IMR-90 (cell line): ENCODE data around the gene STRA8. TPM values are rescaled to one million over a fixed set of nuclear protein-coding genes. Genes with fewer than 3 reads are reported as not detected.
A peak's percentile ranks its signal among the peaks of the same experiment; 100 is the strongest.

ENCODE experiments used
- ATAC-seq: fragments of 200-7000 bp; cut with Tn5 transposase; 2 replicates; pipeline ENCODE4 v1.9.1; 2020; ENCODE audit warnings: low read depth, mild to moderate bottlenecking, moderate library complexity
- BruUV-seq: library from RNA; stranded (reverse); fragments of 400-500 nt; replicated peaks from 2 replicates; lab custom pipeline; 2021; lab: Mats Ljungman, UMichigan
- CTCF ChIA-PET: fragments of 300-600 bp; formaldehyde crosslinking; extraction: SDS; loops from one replicate; lab custom pipeline; 2021; ENCODE audit warnings: antibody characterized with exemption; lab: Yijun Ruan, JAX
- POLR2A ChIA-PET: fragments of 300-600 bp; sonication (Branson Sonifier 250); formaldehyde crosslinking; loops from one replicate; lab custom pipeline; 2022; ENCODE audit warnings: antibody characterized with exemption; ENCODE audit not compliant: unreplicated experiment; lab: Charles Lee
- DNase-seq: peaks from one replicate; pipeline ENCODE4 v3.0.0; 2013
- H2AFZ ChIP-seq: replicated peaks from 2 replicates; pipeline ENCODE3; 2013; ENCODE audit warnings: low read length, mild to moderate bottlenecking; ENCODE audit not compliant: poor library complexity
- H2AK5ac ChIP-seq: 2 replicates; pipeline ENCODE4 v1.6.1; 2013; ENCODE audit warnings: low read depth, low read length, inconsistent platforms
- H2AK9ac ChIP-seq: replicated peaks from 2 replicates; pipeline ENCODE3; 2013; ENCODE audit warnings: mild to moderate bottlenecking, low read depth, low read length, moderate library complexity; ENCODE audit not compliant: poor library complexity
- H2BK120ac ChIP-seq: 2 replicates; pipeline ENCODE4 v1.6.1; 2013; ENCODE audit warnings: low read depth, low read length, inconsistent platforms
- H2BK15ac ChIP-seq: 3 replicates; pipeline ENCODE4 v1.6.1; 2013; ENCODE audit warnings: low read depth, low read length, inconsistent platforms
- H2BK20ac ChIP-seq: 2 replicates; pipeline ENCODE4 v1.6.1; 2013; ENCODE audit warnings: low read depth, mild to moderate bottlenecking, inconsistent platforms, low read length, moderate library complexity
- H2BK5ac ChIP-seq: 2 replicates; pipeline ENCODE4 v1.6.1; 2013; ENCODE audit warnings: mild to moderate bottlenecking, low read depth, low read length, inconsistent platforms; ENCODE audit not compliant: poor library complexity, severe bottlenecking
- H3K14ac ChIP-seq: replicated peaks from 2 replicates; pipeline ENCODE4 v1.6.1; 2013; ENCODE audit warnings: low read depth, low read length, inconsistent platforms
- H3K18ac ChIP-seq: 2 replicates; pipeline ENCODE4 v1.6.1; 2013; ENCODE audit warnings: low read depth, low read length, control low read depth
- H3K23ac ChIP-seq: 2 replicates; pipeline ENCODE4 v1.6.1; 2013; ENCODE audit warnings: low read depth, low read length, inconsistent platforms
- H3K27ac ChIP-seq: 2 replicates; pipeline ENCODE4 v1.5.1; 2013; ENCODE audit warnings: mild to moderate bottlenecking, control low read depth, low read length; ENCODE audit not compliant: insufficient read depth
- H3K27me3 ChIP-seq: 2 replicates; pipeline ENCODE4 v1.6.1; 2013; ENCODE audit warnings: low read length; ENCODE audit not compliant: control insufficient read depth, insufficient read depth
- H3K36me3 ChIP-seq: 2 replicates; pipeline ENCODE4 v1.6.1; 2013; ENCODE audit warnings: low read length, mixed read lengths; ENCODE audit not compliant: control insufficient read depth, insufficient read depth
- H3K4ac ChIP-seq: 2 replicates; pipeline ENCODE4 v1.6.1; 2013; ENCODE audit warnings: low read depth, low read length, inconsistent platforms
- H3K4me1 ChIP-seq: 2 replicates; pipeline ENCODE4 v1.6.1; 2013; ENCODE audit warnings: low read length, mixed read lengths; ENCODE audit not compliant: control insufficient read depth, insufficient read depth
- H3K4me2 ChIP-seq: 2 replicates; pipeline ENCODE4 v1.6.1; 2013; ENCODE audit warnings: low read depth, mild to moderate bottlenecking, control low read depth, low read length, moderate library complexity
- H3K4me3 ChIP-seq: 2 replicates; pipeline ENCODE4 v1.5.1; 2013; ENCODE audit warnings: low read depth, mild to moderate bottlenecking, control low read depth, low read length, moderate library complexity; ENCODE audit not compliant: insufficient read depth
- H3K56ac ChIP-seq: 2 replicates; pipeline ENCODE4 v1.6.1; 2013; ENCODE audit warnings: low read length, inconsistent platforms; ENCODE audit not compliant: insufficient read depth; ENCODE audit errors: extremely low read depth
- H3K79me1 ChIP-seq, 2 experiments: 2 replicates each; pipeline ENCODE4 v1.6.1; 2013; ENCODE audit warnings: low read length in 2 of 2, inconsistent platforms in 1 of 2, low read depth in 1 of 2
- H3K9ac ChIP-seq: 2 replicates; pipeline ENCODE4 v1.6.1; 2013; ENCODE audit warnings: low read depth, low read length, control low read depth
- H3K9me1 ChIP-seq: 2 replicates; pipeline ENCODE4 v1.6.1; 2013; ENCODE audit warnings: low read length, inconsistent platforms; ENCODE audit not compliant: insufficient read depth
- H3K9me3 ChIP-seq: 2 replicates; pipeline ENCODE4 v1.6.1; 2013; ENCODE audit warnings: low read length; ENCODE audit not compliant: control insufficient read depth, insufficient read depth
- H4K20me1 ChIP-seq: 2 replicates; pipeline ENCODE4 v1.6.1; 2013; ENCODE audit warnings: low read length, inconsistent platforms; ENCODE audit not compliant: insufficient read depth
- H4K5ac ChIP-seq: 2 replicates; pipeline ENCODE4 v1.6.1; 2013; ENCODE audit warnings: mild to moderate bottlenecking, low read depth, low read length, control low read depth
- H4K8ac ChIP-seq, 2 experiments: 2 replicates each; pipeline ENCODE4 v1.6.1; 2013; ENCODE audit warnings: low read depth in 2 of 2, low read length in 2 of 2, control low read depth in 1 of 2, inconsistent platforms in 1 of 2
- H4K91ac ChIP-seq: 2 replicates; pipeline ENCODE4 v1.6.1; 2013; ENCODE audit warnings: low read depth, low read length, inconsistent platforms; ENCODE audit not compliant: insufficient read depth
- BHLHE40 ChIP-seq: fragments of 150-350 bp; IDR thresholded peaks from 2 replicates; pipeline ENCODE4 v1.6.1; 2016; ENCODE audit warnings: mild to moderate bottlenecking, low read depth, low read length
- CHD1 ChIP-seq: IDR thresholded peaks from 2 replicates; pipeline ENCODE4 v1.6.1; 2012; ENCODE audit warnings: low read depth, low read length, improper control_type of control experiment
- CTCF ChIP-seq: conservative IDR thresholded peaks from 2 replicates; pipeline ENCODE4 v1.5.1; 2012; ENCODE audit warnings: mild to moderate bottlenecking, low read depth, low read length, improper control_type of control experiment
- ELK1 ChIP-seq: fragments of 150-350 bp; IDR thresholded peaks from 2 replicates; pipeline ENCODE4 v1.6.1; 2016; ENCODE audit warnings: low read depth, mild to moderate bottlenecking, low read length, moderate library complexity, borderline replicate concordance
- FOS ChIP-seq: fragments of 150-350 bp; IDR thresholded peaks from 2 replicates; pipeline ENCODE4 v1.6.1; 2016; ENCODE audit warnings: low read depth, low read length
- MAFK ChIP-seq: IDR thresholded peaks from 2 replicates; pipeline ENCODE4 v1.6.1; 2012; ENCODE audit warnings: low read depth, low read length, improper control_type of control experiment
- MAZ ChIP-seq: IDR thresholded peaks from 2 replicates; pipeline ENCODE4 v1.6.1; 2012; ENCODE audit warnings: low read depth, mild to moderate bottlenecking, low read length, improper control_type of control experiment, moderate library complexity, borderline replicate concordance
- MXI1 ChIP-seq: IDR thresholded peaks from 2 replicates; pipeline ENCODE4 v1.6.1; 2012; ENCODE audit warnings: low read depth, mild to moderate bottlenecking, low read length, moderate library complexity, borderline replicate concordance
- NFE2L2 ChIP-seq: fragments of 150-350 bp; IDR thresholded peaks from 2 replicates; pipeline ENCODE4 v1.6.1; 2016; ENCODE audit warnings: low read depth, mild to moderate bottlenecking, low read length
- POLR2A ChIP-seq: IDR thresholded peaks from 2 replicates; pipeline ENCODE4 v1.6.1; 2012; ENCODE audit warnings: mild to moderate bottlenecking, low read depth, low read length
- RAD21 ChIP-seq: IDR thresholded peaks from 2 replicates; pipeline ENCODE4 v1.6.1; 2012; ENCODE audit warnings: low read length, improper control_type of control experiment
- RCOR1 ChIP-seq: IDR thresholded peaks from 2 replicates; pipeline ENCODE4 v1.6.1; 2012; ENCODE audit warnings: mild to moderate bottlenecking, low read length, improper control_type of control experiment; ENCODE audit not compliant: insufficient replicate concordance
- RFX5 ChIP-seq: IDR thresholded peaks from 2 replicates; pipeline ENCODE4 v1.8.0; 2012; ENCODE audit warnings: low read depth, mild to moderate bottlenecking, low read length, moderate library complexity
- SMC3 ChIP-seq: fragments of 150-350 bp; IDR thresholded peaks from 2 replicates; pipeline ENCODE4 v1.6.1; 2016; ENCODE audit warnings: low read depth, mild to moderate bottlenecking, antibody characterized with exemption, low read length, moderate library complexity
- USF2 ChIP-seq: fragments of 150-350 bp; IDR thresholded peaks from 2 replicates; pipeline ENCODE4 v1.6.1; 2017; ENCODE audit warnings: mild to moderate bottlenecking, antibody characterized with exemption, low read length, low read depth
- WGBS, 2 experiments: methylation state at CpG; one replicate each; pipeline versions ENCODE4 v1.1.5 to v1.1.7; 2013; ENCODE audit warnings: missing lambda C conversion rate in 2 of 2; ENCODE audit not compliant: insufficient read length in 1 of 2; ENCODE audit errors: extremely low coverage in 2 of 2; 5-methylcytosine and 5-hydroxymethylcytosine counted together
- dilution Hi-C: fragments of 300-500 bp; cut with HindIII; formaldehyde crosslinking; loops from one replicate; pipeline ENCODE4 v1.14.3; 2018; ENCODE audit warnings: low sequenced_read_pairs; ENCODE audit not compliant: unreplicated experiment
- in situ Hi-C: fragments of 300-500 bp; cut with MboI; formaldehyde crosslinking; loops from 3 replicates; pipeline ENCODE4 v1.14.3; 2019; ENCODE audit warnings: low sequenced_read_pairs, inconsistent platforms, mixed read lengths
- intact Hi-C: fragments of 100-400 bp; cut with micrococcal nuclease; formaldehyde crosslinking; loops from 2 replicates; pipeline ENCODE4 v1.10.0; 2022
- polyA plus RNA-seq, 3 experiments: library from polyadenylated mRNA; depleted of rRNA; stranded (reverse); fragments of >200 nt; gene quantifications; 2 replicates each; pipeline ENCODE4 v1.2.3, GENCODE V29; 2012; ENCODE audit warnings: low replicate concordance in 1 of 3
- total RNA-seq: library from RNA; depleted of rRNA; stranded (reverse); fragments of >200 nt; gene quantifications from 2 replicates; pipeline ENCODE4 v1.2.3, GENCODE V29; 2012

The STRA8 gene
- total and polyA plus RNA-seq, 2 of the 4 experiments (the other 2 are of a cell fraction): not detected

GRCh38 chr7:135300913-135301765 is 67.5 kb downstream of the STRA8 start:
- Histone ChIP-seq H3K4ac (no peak overlapping the region), H2AFZ (no peak overlapping the region), H4K20me1 (no peaks in the 10 kb centered on the region), H3K27ac (no peak overlapping the region), H3K9ac (no peak overlapping the region), H2AK5ac (no peak overlapping the region), H2BK120ac (no peak overlapping the region), H3K4me2 (no peak overlapping the region), H3K9me1 (no peaks in the 10 kb centered on the region), H4K5ac (no peak overlapping the region), H2BK5ac (no peak overlapping the region), H3K23ac (no peak overlapping the region), H4K8ac (no peak overlapping the region), H4K91ac (no peak overlapping the region), H3K18ac (no peak overlapping the region), H2BK20ac (no peak overlapping the region), H2AK9ac (no peak overlapping the region), H3K79me1 (no peaks in the 10 kb centered on the region), H3K4me1 (no peaks in the 10 kb centered on the region), H3K4me3 (no peak overlapping the region), H3K14ac (no peak overlapping the region), H2BK15ac (no peak overlapping the region), H3K56ac (no peak overlapping the region), H3K36me3 (no peaks in the 10 kb centered on the region), H3K27me3 (peaks cover 8% of the 10 kb centered on the region), H3K9me3 (0 out of 2 replicates have a peak, but pooled peaks cover 2% of the 10 kb centered on the region)
- BruUV-seq: no TSS peak
- in situ Hi-C loops: no loop called here
- intact Hi-C loops: no loop called here
- DNase-seq (peak; percentile 23), ATAC-seq (no peak)
- dilution Hi-C loops: no loop called here
- ChIA-PET CTCF (no interaction called here), POLR2A (no interaction called here)
- WGBS, 2 experiments: 67% methylated on average over 1 of the region's 3 CpGs; no CpG with 5 or more reads in 1 of the 2 experiments
- no peak for TF ChIP-seq NFE2L2
- no peak for TF ChIP-seq USF2
- TF ChIP-seq RAD21: no peak
- no peak for TF ChIP-seq RFX5
- no peak for TF ChIP-seq POLR2A
- no peak for TF ChIP-seq FOS
- TF ChIP-seq BHLHE40: no peak
- no peak for TF ChIP-seq ELK1
- TF ChIP-seq CTCF: no peak
- no peak for TF ChIP-seq RCOR1
- no peak for TF ChIP-seq MXI1
- no peak for TF ChIP-seq MAZ
- no peak for TF ChIP-seq MAFK
- no peak for TF ChIP-seq SMC3
- no peak for TF ChIP-seq CHD1
